Vagina (tissue), 2 donors: ENCODE data around the gene NEDD4.

Experiments used
- CTCF ChIP-seq, 3 experiments: fragments of 450-650 bp in 2 of 3; fragments of 200-600 bp in 1 of 3; sonication (generic) in 1 of 3; IDR thresholded peaks; one replicate each; pipeline ENCODE4 v1.5.1; 2017 to 2019; ENCODE audit warnings: antibody characterized with exemption in 3 of 3, mild to moderate bottlenecking in 2 of 3, moderate library complexity in 2 of 3
- POLR2AphosphoS5 ChIP-seq, 2 donors: sonication (generic); formaldehyde crosslinking; IDR thresholded peaks; one replicate each; pipeline ENCODE4 v1.9.0; 2017; ENCODE audit warnings: antibody characterized with exemption in 2 of 2, mild to moderate bottlenecking in 2 of 2, low read depth in 1 of 2; ENCODE audit not compliant: insufficient read depth in 1 of 2

DNA sequence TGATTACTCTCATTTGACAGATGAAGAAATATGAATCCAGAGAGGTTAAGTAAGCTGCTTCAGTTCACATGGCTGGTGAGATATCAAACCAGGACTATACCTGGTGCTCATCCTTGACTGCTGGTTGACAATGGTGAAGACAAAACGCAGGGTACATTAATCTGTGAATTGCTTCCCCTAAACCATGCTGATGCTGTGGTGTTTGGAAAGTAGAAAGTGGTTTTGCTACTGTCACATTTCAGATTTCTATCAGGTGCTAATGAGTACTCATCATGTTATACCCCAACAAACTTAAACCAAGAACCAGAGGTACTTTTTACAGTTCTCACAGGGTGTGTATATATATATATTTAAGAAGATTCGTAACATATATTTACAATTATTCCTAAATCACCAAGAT, 165.5 kb downstream of the NEDD4 start:
- TF ChIP-seq POLR2AphosphoS5 (IDR thresholded peaks at IDR 0.05; ENCODE audit: insufficient read depth in 1 of 2, low read depth in 1 of 2) = no peak
- no peak for TF ChIP-seq CTCF (IDR thresholded peaks at IDR 0.05)
